SK-N-SH (cell line): ENCODE measurements around the gene DPF3. TPM values are rescaled to one million over a fixed set of nuclear protein-coding genes. Genes with fewer than 3 reads are reported as not detected.

Source experiments
- CTCF ChIA-PET: fragments of 300-600, 350-600 bp; formaldehyde crosslinking; extraction: SDS; loops from one replicate; lab custom pipeline; 2021; lab: Yijun Ruan, JAX
- POLR2A ChIA-PET: fragments of 350-600 bp; sonication (Branson Sonifier 250); formaldehyde crosslinking; extraction: SDS; loops from one replicate; lab custom pipeline; 2020; ENCODE audit warnings: antibody characterized with exemption, inconsistent platforms; lab: Yijun Ruan, JAX
- DNase-seq: peaks from one replicate; pipeline ENCODE4 v3.0.0; 2012
- H2AFZ ChIP-seq: fragments of 200-600 bp; sonication (generic); 2 replicates; pipeline ENCODE4 v1.8.1; 2016; ENCODE audit warnings: antibody characterized with exemption, mild to moderate bottlenecking, low read depth
- H3F3A ChIP-seq: fragments of 200-600 bp; sonication (generic); replicated peaks from 2 replicates; pipeline ENCODE3; 2016; ENCODE audit warnings: antibody characterized with exemption, mild to moderate bottlenecking; ENCODE audit not compliant: insufficient read depth
- H3K27ac ChIP-seq, 2 experiments: fragments of 200-500 bp in 1 of 2; fragments of 200-600 bp in 1 of 2; sonication (Bioruptor generic) in 1 of 2; sonication (generic), shearing (Covaris generic) in 1 of 2; 2 replicates each; pipeline versions ENCODE4 v1.5.1 to v1.6.1; 2014 to 2016; ENCODE audit warnings: low read depth in 2 of 2, inconsistent platforms in 1 of 2, low read length in 1 of 2, mild to moderate bottlenecking in 1 of 2, mixed read lengths in 1 of 2
- H3K27me3 ChIP-seq: fragments of 200-600 bp; sonication (generic), shearing (Covaris generic); 2 replicates; pipeline ENCODE4 v1.6.1; 2016; ENCODE audit warnings: mixed run types; ENCODE audit not compliant: insufficient read depth
- H3K36me3 ChIP-seq, 2 experiments: fragments of 200-500 bp in 1 of 2; fragments of 200-600 bp in 1 of 2; sonication (Bioruptor generic) in 1 of 2; sonication (generic) in 1 of 2; replicated peaks in 1 of 2; 2 replicates each; pipeline versions ENCODE3 to v1.5.1; 2014 to 2016; ENCODE audit warnings: low read length in 1 of 2, mild to moderate bottlenecking in 1 of 2; ENCODE audit not compliant: insufficient read depth in 2 of 2, control insufficient read depth in 1 of 2
- H3K4me1 ChIP-seq, 2 experiments: fragments of 200-500 bp in 1 of 2; fragments of 200-600 bp in 1 of 2; sonication (Bioruptor generic) in 1 of 2; sonication (generic), shearing (Covaris generic) in 1 of 2; 2 replicates each; pipeline versions ENCODE4 v1.5.1 to v1.6.1; 2014 to 2016; ENCODE audit warnings: low read depth in 1 of 2, low read length in 1 of 2, mixed run types in 1 of 2; ENCODE audit not compliant: insufficient read depth in 2 of 2, control insufficient read depth in 1 of 2
- H3K4me2 ChIP-seq: fragments of 200-600 bp; sonication (generic), shearing (Covaris generic); 2 replicates; pipeline ENCODE4 v1.6.1; 2017; ENCODE audit warnings: mixed run types
- H3K4me3 ChIP-seq, 2 experiments: fragments of 200-500 bp in 1 of 2; fragments of 200-600 bp in 1 of 2; sonication (Bioruptor generic) in 1 of 2; sonication (generic), shearing (Covaris generic) in 1 of 2; 2 replicates each; pipeline versions ENCODE4 v1.5.1 to v1.8.1; 2014 to 2016; ENCODE audit warnings: low read depth in 2 of 2, inconsistent platforms in 1 of 2, low read length in 1 of 2, mild to moderate bottlenecking in 1 of 2, mixed read lengths in 1 of 2, moderate library complexity in 1 of 2
- H3K79me2 ChIP-seq: fragments of 200-600 bp; sonication (generic); 2 replicates; pipeline ENCODE4 v1.8.1; 2017; ENCODE audit warnings: mild to moderate bottlenecking; ENCODE audit not compliant: insufficient read depth
- H3K9ac ChIP-seq: fragments of 200-600 bp; sonication (generic); 2 replicates; pipeline ENCODE4 v1.6.1; 2017; ENCODE audit warnings: mixed run types
- H3K9me2 ChIP-seq: fragments of 200-600 bp; sonication (generic); 2 replicates; pipeline ENCODE4 v1.6.1; 2017; ENCODE audit warnings: mixed run types
- H3K9me3 ChIP-seq: fragments of 200-600 bp; sonication (generic); 2 replicates; pipeline ENCODE4 v1.6.1; 2017; ENCODE audit warnings: mixed run types, mild to moderate bottlenecking, moderate library complexity
- H4K20me1 ChIP-seq: fragments of 200-600 bp; sonication (generic); 2 replicates; pipeline ENCODE4 v1.6.1; 2017; ENCODE audit warnings: mild to moderate bottlenecking, mixed run types; ENCODE audit not compliant: insufficient read depth
- CHD2 ChIP-seq: fragments of 150-350 bp; IDR thresholded peaks from 2 replicates; pipeline ENCODE4 v1.6.1; 2018; ENCODE audit warnings: low read length; ENCODE audit not compliant: partially characterized antibody
- CTCF ChIP-seq: fragments of 200-600 bp; sonication (generic); IDR thresholded peaks from 2 replicates; pipeline ENCODE4 v1.6.1; 2017; ENCODE audit warnings: antibody characterized with exemption, mild to moderate bottlenecking, moderate library complexity
- EZH2phosphoT487 ChIP-seq: fragments of 200-600 bp; sonication (generic); IDR thresholded peaks from 2 replicates; pipeline ENCODE4 v1.6.1; 2017; ENCODE audit warnings: low read depth, mixed run types, mild to moderate bottlenecking, antibody characterized with exemption, moderate library complexity, borderline replicate concordance
- GABPA ChIP-seq: IDR thresholded peaks from 2 replicates; pipeline ENCODE4 v1.4.0; 2012; ENCODE audit warnings: low read depth, mild to moderate bottlenecking
- JUND ChIP-seq: IDR thresholded peaks from 2 replicates; pipeline ENCODE4 v1.4.0; 2012
- MEF2A ChIP-seq: IDR thresholded peaks from 2 replicates; pipeline ENCODE4 v1.4.0; 2012; ENCODE audit warnings: low read depth, borderline replicate concordance
- MXI1 ChIP-seq: IDR thresholded peaks from 2 replicates; pipeline ENCODE4 v1.6.1; 2012; ENCODE audit warnings: mild to moderate bottlenecking, low read depth, low read length, improper control_type of control experiment
- NFIC ChIP-seq: IDR thresholded peaks from 2 replicates; pipeline ENCODE4 v1.4.0; 2012; ENCODE audit warnings: borderline replicate concordance
- POLR2AphosphoS5 ChIP-seq: IDR thresholded peaks from 2 replicates; pipeline ENCODE4 v1.6.1; 2012; ENCODE audit warnings: low read depth, low read length
- RAD21 ChIP-seq: IDR thresholded peaks from 2 replicates; pipeline ENCODE4 v1.6.1; 2012; ENCODE audit warnings: mild to moderate bottlenecking, low read length
- SIN3A ChIP-seq: IDR thresholded peaks from 2 replicates; pipeline ENCODE4 v1.6.1; 2012; ENCODE audit warnings: low read depth, mild to moderate bottlenecking, low read length, moderate library complexity, borderline replicate concordance
- TAF1 ChIP-seq: IDR thresholded peaks from 2 replicates; pipeline ENCODE4 v1.6.1; 2012; ENCODE audit warnings: low read depth, mild to moderate bottlenecking, low read length, moderate library complexity, borderline replicate concordance
- TCF12 ChIP-seq: IDR thresholded peaks from 2 replicates; pipeline ENCODE4 v1.4.0; 2012
- YY1 ChIP-seq: IDR thresholded peaks from 2 replicates; pipeline ENCODE4 v1.4.0; 2012; ENCODE audit warnings: low read depth, mild to moderate bottlenecking
- ZBTB33 ChIP-seq: IDR thresholded peaks from 2 replicates; pipeline ENCODE4 v1.4.0; 2012; ENCODE audit warnings: low read depth, borderline replicate concordance
- WGBS: methylation state at CpG from one replicate; pipeline ENCODE4 v1.1.6; 2017; ENCODE audit warnings: low lambda C conversion rate; 5-methylcytosine and 5-hydroxymethylcytosine counted together
- polyA plus RNA-seq, 3 experiments: library from polyadenylated mRNA; depleted of rRNA; stranded (reverse); fragments of >200 nt; gene quantifications; 2 replicates each; pipeline ENCODE4 v1.2.3, GENCODE V29; 2012
- TF ChIP-seq, protein P1 (sequence below): IDR thresholded peaks from 2 replicates; pipeline ENCODE4 v1.4.0; 2012; ENCODE audit warnings: low read depth

Gene DPF3
- polyA plus RNA-seq, 1 of the 3 experiments (the other 2 are of a cell fraction) = 2.8 TPM

DNA sequence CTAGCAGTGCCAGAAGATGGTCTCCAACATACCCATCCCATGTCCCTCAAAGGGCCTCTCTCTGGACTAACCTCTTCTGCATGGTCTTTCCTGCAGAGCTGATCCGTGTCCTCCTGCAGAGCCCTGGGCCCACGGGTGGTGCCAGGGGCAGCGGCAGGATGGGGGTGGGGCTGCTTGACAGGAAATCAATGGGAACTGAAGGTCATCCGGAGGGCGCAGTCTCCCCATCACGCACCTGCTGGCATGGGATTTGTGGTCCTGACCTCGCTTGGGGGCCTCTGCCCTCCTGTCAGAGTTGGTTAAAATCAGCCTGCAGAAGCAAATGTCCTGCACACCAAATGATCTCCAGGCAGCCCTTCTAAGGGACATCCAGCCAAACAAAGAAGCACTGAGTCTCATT is 110.2 kb downstream of the DPF3 start:
- H3K9me2 ChIP-seq = no peaks in the 10 kb centered on the region
- peaks cover 4% of the 10 kb centered on the region for H3F3A ChIP-seq
- H3K9me3 ChIP-seq = no peaks in the 10 kb centered on the region
- H2AFZ ChIP-seq = no peak overlapping the region
- H3K4me2 ChIP-seq = no peak overlapping the region
- DNase-seq = no peak
- TF ChIP-seq MXI1 (no peak), CHD2 (no peak), RAD21 (no peak), POLR2AphosphoS5 (no peak)
- no peak overlapping the region for H3K4me3 ChIP-seq
- 73% methylated on average over 4 of the region's 7 CpGs for WGBS
- peaks cover 7 to 10% of the 10 kb centered on the region in 2 experiments; a peak in 2 of 4 replicates for H3K4me1 ChIP-seq
- H3K27ac ChIP-seq = no peak overlapping the region
- no peaks in the 10 kb centered on the region for H3K36me3 ChIP-seq
- H4K20me1 ChIP-seq = no peaks in the 10 kb centered on the region
- no peaks in the 10 kb centered on the region for H3K27me3 ChIP-seq
- no peaks in the 10 kb centered on the region for H3K79me2 ChIP-seq
- H3K9ac ChIP-seq = no peak overlapping the region
- ChIA-PET CTCF (interaction anchor here (0.9 kb wide), 1 partner anchor 121 kb away, joined by 3 read pairs; no protein-coding TSS in a partner anchor), POLR2A (no interaction called here)

GRCh38 chr14:72782817-72783216 is 111.1 kb downstream of the DPF3 start:
- H3K27ac ChIP-seq = no peak overlapping the region
- H3K9ac ChIP-seq = no peak overlapping the region
- H4K20me1 ChIP-seq = no peaks in the 10 kb centered on the region
- H3F3A ChIP-seq = peaks cover 4% of the 10 kb centered on the region
- peaks cover under 1 to 7% of the 10 kb centered on the region in 2 experiments; a peak in 2 of 4 replicates for H3K4me1 ChIP-seq
- no peaks in the 10 kb centered on the region for H3K79me2 ChIP-seq
- H3K27me3 ChIP-seq = no peaks in the 10 kb centered on the region
- H3K4me2 ChIP-seq = no peak overlapping the region
- no peak for DNase-seq
- no peaks in the 10 kb centered on the region for H3K36me3 ChIP-seq
- no peak overlapping the region for H2AFZ ChIP-seq
- CTCF ChIA-PET = interaction anchor here (0.9 kb wide), 1 partner anchor 122 kb away, joined by 3 read pairs; no protein-coding TSS in a partner anchor
- POLR2A ChIA-PET = no interaction called here
- TF ChIP-seq NFIC (no peak), MEF2A (no peak), GABPA (no peak), EZH2phosphoT487 (no peak), POLR2AphosphoS5 (no peak), JUND (no peak), SIN3A (no peak), TAF1 (no peak), ZBTB33 (no peak), TCF12 (no peak), CTCF (no peak), YY1 (no peak)
- TF ChIP-seq, protein P1, sequence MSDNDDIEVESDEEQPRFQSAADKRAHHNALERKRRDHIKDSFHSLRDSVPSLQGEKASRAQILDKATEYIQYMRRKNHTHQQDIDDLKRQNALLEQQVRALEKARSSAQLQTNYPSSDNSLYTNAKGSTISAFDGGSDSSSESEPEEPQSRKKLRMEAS = no peak
- H3K9me2 ChIP-seq = no peaks in the 10 kb centered on the region
- WGBS = 87% methylated on average over 2 of the region's 2 CpGs
- no peaks in the 10 kb centered on the region for H3K9me3 ChIP-seq
- H3K4me3 ChIP-seq = no peak overlapping the region
